GM12875 (cell line): Measurements from ENCODE around the gene ACTR2.
"Not testable (repeated sequence)": the region's sequence is repeated elsewhere in the genome, so short reads cannot be mapped to it uniquely, and the experiment has no call there.

ENCODE experiments used
- H3K4me3 ChIP-seq: one replicate; pipeline ENCODE4 v1.5.1; 2011; ENCODE audit warnings: low read depth, low read length, control low read depth
- CTCF ChIP-seq: IDR thresholded peaks from 2 replicates; pipeline ENCODE4 v1.5.1; 2011; ENCODE audit warnings: low read depth, mild to moderate bottlenecking, control low read depth, inconsistent platforms, low read length, moderate library complexity, borderline replicate concordance; ENCODE audit not compliant: insufficient read depth

The ACTR2 gene

GRCh38 chr2:65313954-65314256, 86.3 kb downstream of the ACTR2 start:
- no peak for TF ChIP-seq CTCF
- no peak overlapping the region for H3K4me3 ChIP-seq

- TF ChIP-seq CTCF, result no peak
- H3K4me3 ChIP-seq, result no peak overlapping the region
Observed at GRCh38 chr2:65314801-65315441, 87.3 kb downstream of the ACTR2 start.

GRCh38 chr2:65316072-65316471, 88.4 kb downstream of the ACTR2 start:
- TF ChIP-seq CTCF, result no peak
- H3K4me3 ChIP-seq, result no peak overlapping the region

- H3K4me3 ChIP-seq, result not testable (repeated sequence)
Observed at GRCh38 chr2:65317351-65317750, 89.7 kb downstream of the ACTR2 start.

- H3K4me3 ChIP-seq, result no peak overlapping the region
- TF ChIP-seq CTCF, result no peak
Observed at GRCh38 chr2:65317841-65318240, 90.2 kb downstream of the ACTR2 start.

- H3K4me3 ChIP-seq, result no peak overlapping the region
- TF ChIP-seq CTCF, result no peak
Observed at GRCh38 chr2:65319072-65319673, 91.5 kb downstream of the ACTR2 start.

GRCh38 chr2:65319674-65320041, 92.0 kb downstream of the ACTR2 start:
- H3K4me3 ChIP-seq, result no peak overlapping the region
- TF ChIP-seq CTCF, result no peak
